Transverse colon (tissue), 4 donors: ENCODE measurements around the gene NRCAM.

Experiments
- POLR2A ChIP-seq: fragments of 450-650 bp; IDR thresholded peaks from one replicate; pipeline ENCODE4 v1.6.1; 2016; ENCODE audit warnings: antibody characterized with exemption, mild to moderate bottlenecking, moderate library complexity
- POLR2AphosphoS5 ChIP-seq, 3 donors: sonication (generic); formaldehyde crosslinking; IDR thresholded peaks; one replicate each; pipeline ENCODE4 v1.6.1; 2016; ENCODE audit warnings: antibody characterized with exemption in 3 of 3
- TF ChIP-seq, protein P1 (sequence below), 5 experiments: fragments of 200-600 bp in 3 of 5; fragments of 450-650 bp in 2 of 5; sonication (generic) in 3 of 5; IDR thresholded peaks; 1 replicate in 2 of 5; 2 replicates in 3 of 5; pipeline ENCODE4 v1.5.1; 2016 to 2017; ENCODE audit warnings: antibody characterized with exemption in 5 of 5, inconsistent platforms in 3 of 5, mild to moderate bottlenecking in 2 of 5, moderate library complexity in 1 of 5

- TF ChIP-seq, protein P1, sequence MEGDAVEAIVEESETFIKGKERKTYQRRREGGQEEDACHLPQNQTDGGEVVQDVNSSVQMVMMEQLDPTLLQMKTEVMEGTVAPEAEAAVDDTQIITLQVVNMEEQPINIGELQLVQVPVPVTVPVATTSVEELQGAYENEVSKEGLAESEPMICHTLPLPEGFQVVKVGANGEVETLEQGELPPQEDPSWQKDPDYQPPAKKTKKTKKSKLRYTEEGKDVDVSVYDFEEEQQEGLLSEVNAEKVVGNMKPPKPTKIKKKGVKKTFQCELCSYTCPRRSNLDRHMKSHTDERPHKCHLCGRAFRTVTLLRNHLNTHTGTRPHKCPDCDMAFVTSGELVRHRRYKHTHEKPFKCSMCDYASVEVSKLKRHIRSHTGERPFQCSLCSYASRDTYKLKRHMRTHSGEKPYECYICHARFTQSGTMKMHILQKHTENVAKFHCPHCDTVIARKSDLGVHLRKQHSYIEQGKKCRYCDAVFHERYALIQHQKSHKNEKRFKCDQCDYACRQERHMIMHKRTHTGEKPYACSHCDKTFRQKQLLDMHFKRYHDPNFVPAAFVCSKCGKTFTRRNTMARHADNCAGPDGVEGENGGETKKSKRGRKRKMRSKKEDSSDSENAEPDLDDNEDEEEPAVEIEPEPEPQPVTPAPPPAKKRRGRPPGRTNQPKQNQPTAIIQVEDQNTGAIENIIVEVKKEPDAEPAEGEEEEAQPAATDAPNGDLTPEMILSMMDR (IDR thresholded peaks at IDR 0.05), result no peak
- TF ChIP-seq POLR2AphosphoS5 (IDR thresholded peaks at IDR 0.05), result no peak
- no peak for TF ChIP-seq POLR2A
Observed at GRCh38 chr7:108278281-108278680, 178.0 kb downstream of the NRCAM start.
